GM12878 (cell line): ENCODE data around the gene TADA2A. TPM values are rescaled to one million over a fixed set of nuclear protein-coding genes. Genes with fewer than 3 reads are reported as not detected.

Experiments
- ATAC-seq: fragments of 200-7000 bp; cut with Tn5 transposase; 3 replicates; pipeline ENCODE4 v1.9.1; 2020; ENCODE audit warnings: mild to moderate bottlenecking, moderate library complexity
- BruUV-seq: library from RNA; stranded (reverse); fragments of 400-500 nt; replicated peaks from 2 replicates; lab custom pipeline; 2021; lab: Mats Ljungman, UMichigan
- CTCF ChIA-PET: fragments of 300-600 bp; sonication (Branson Sonifier 250); formaldehyde crosslinking; extraction: SDS; loops from one replicate; lab custom pipeline; 2021; ENCODE audit warnings: inconsistent platforms; lab: Yijun Ruan, JAX
- POLR2A ChIA-PET: fragments of 350-600 bp; formaldehyde crosslinking; extraction: SDS; loops from one replicate; lab custom pipeline; 2021; ENCODE audit warnings: inconsistent platforms; lab: Charles Lee
- RAD21 ChIA-PET: fragments of 300-600 bp; sonication (Branson Sonifier 250); formaldehyde crosslinking; loops from one replicate; lab custom pipeline; 2023; ENCODE audit warnings: antibody characterized with exemption; ENCODE audit not compliant: unreplicated experiment; lab: Charles Lee
- SMC1A ChIA-PET: fragments of 300-600 bp; sonication (Branson Sonifier 250); formaldehyde crosslinking; loops from one replicate; lab custom pipeline; 2023; ENCODE audit not compliant: unreplicated experiment, uncharacterized antibody; lab: Charles Lee
- DNase-seq: peaks from one replicate; pipeline ENCODE4 v3.0.0-alpha.2; 2011; ENCODE audit warnings: low read depth, low spot score
- FAIRE-seq: peaks from 3 replicates; lab custom pipeline; 2011; peaks lifted over from hg19 to GRCh38; lab: Jason Lieb, UNC
- H2AFZ ChIP-seq: 2 replicates; pipeline ENCODE4 v1.6.0; 2011; ENCODE audit warnings: low read depth, low read length, control low read depth; ENCODE audit not compliant: control insufficient read depth
- H3K27ac ChIP-seq: 2 replicates; pipeline ENCODE4 v1.5.1; 2011; ENCODE audit warnings: control low read depth; ENCODE audit not compliant: control insufficient read depth, insufficient read depth
- H3K27me3 ChIP-seq, 2 experiments: replicated peaks in 1 of 2; 2 replicates each; pipeline versions ENCODE4 v1.6.0 to v1.6.1; 2011; ENCODE audit warnings: low read length in 1 of 2; ENCODE audit not compliant: control insufficient read depth in 2 of 2, insufficient read depth in 2 of 2
- H3K36me3 ChIP-seq, 2 experiments: 2 replicates each; pipeline ENCODE4 v1.5.1; 2011; ENCODE audit warnings: low read length in 1 of 2; ENCODE audit not compliant: control insufficient read depth in 2 of 2, insufficient read depth in 2 of 2
- H3K4me1 ChIP-seq: 2 replicates; pipeline ENCODE4 v1.6.1; 2011; ENCODE audit warnings: mild to moderate bottlenecking, low read length, moderate library complexity, mixed read lengths; ENCODE audit not compliant: control insufficient read depth, insufficient read depth
- H3K4me2 ChIP-seq: 2 replicates; pipeline ENCODE4 v1.6.0; 2011; ENCODE audit warnings: control low read depth; ENCODE audit not compliant: control insufficient read depth, insufficient read depth
- H3K4me3 ChIP-seq: fragments of 200-600 bp; sonication (generic); 2 replicates; pipeline ENCODE4 v1.5.1; 2016
- H3K79me2 ChIP-seq: 2 replicates; pipeline ENCODE4 v1.6.0; 2011; ENCODE audit warnings: low read length; ENCODE audit not compliant: control insufficient read depth, insufficient read depth
- H3K9ac ChIP-seq: 2 replicates; pipeline ENCODE4 v1.8.0; 2011; ENCODE audit warnings: low read length, control low read depth, mixed read lengths; ENCODE audit not compliant: control insufficient read depth, insufficient read depth
- H3K9me3 ChIP-seq: replicated peaks from 3 replicates; pipeline ENCODE4 v1.5.1; 2011; ENCODE audit warnings: mild to moderate bottlenecking, low read length; ENCODE audit not compliant: control insufficient read depth, insufficient read depth
- H4K20me1 ChIP-seq: 2 replicates; pipeline ENCODE4 v1.6.0; 2011; ENCODE audit not compliant: control insufficient read depth, insufficient read depth
- IKZF1 ChIP-seq: fragments of 450-650 bp; conservative IDR thresholded peaks from 2 replicates; pipeline ENCODE4 v1.6.1; 2017; ENCODE audit warnings: antibody characterized with exemption, mild to moderate bottlenecking
- JUND ChIP-seq: IDR thresholded peaks from 2 replicates; pipeline ENCODE4 v1.6.1; 2012; ENCODE audit warnings: low read depth, mild to moderate bottlenecking, low read length, improper control_type of control experiment, moderate library complexity
- LARP7 ChIP-seq: fragments of 450-650 bp; IDR thresholded peaks from 2 replicates; pipeline ENCODE4 v1.6.1; 2017; ENCODE audit warnings: mild to moderate bottlenecking
- NR2C1 ChIP-seq: fragments of 450-650 bp; IDR thresholded peaks from 2 replicates; pipeline ENCODE4 v1.6.1; 2017; ENCODE audit warnings: antibody characterized with exemption, mild to moderate bottlenecking, moderate library complexity
- PKNOX1 ChIP-seq: fragments of 450-650 bp; IDR thresholded peaks from 2 replicates; pipeline ENCODE4 v1.6.1; 2016; ENCODE audit warnings: mild to moderate bottlenecking
- POLR2AphosphoS2 ChIP-seq: IDR thresholded peaks from 2 replicates; pipeline ENCODE4 v1.6.1; 2011; ENCODE audit warnings: low read depth, mild to moderate bottlenecking, low read length, improper control_type of control experiment, moderate library complexity
- SMAD1 ChIP-seq: fragments of 450-650 bp; IDR thresholded peaks from 2 replicates; pipeline ENCODE4 v1.6.1; 2018; ENCODE audit warnings: mild to moderate bottlenecking, low read depth; ENCODE audit not compliant: partially characterized antibody
- ZBED1 ChIP-seq: IDR thresholded peaks from 2 replicates; pipeline ENCODE4 v1.6.1; 2016; ENCODE audit warnings: borderline replicate concordance
- WGBS: methylation state at CpG from one replicate; pipeline ENCODE4 v1.1.6; 2016; ENCODE audit warnings: low lambda C conversion rate; ENCODE audit not compliant: insufficient replicate concordance, insufficient coverage; ENCODE audit errors: missing lambda C conversion rate; 5-methylcytosine and 5-hydroxymethylcytosine counted together
- in situ Hi-C: fragments of 300-500 bp; cut with MboI; formaldehyde crosslinking; loops from 9 replicates; pipeline ENCODE4 v1.14.3; 2018; ENCODE audit warnings: mixed read lengths
- intact Hi-C: fragments of 100-400 bp; cut with micrococcal nuclease; formaldehyde crosslinking; loops from one replicate; pipeline ENCODE4 v1.14.2; 2022; ENCODE audit not compliant: unreplicated experiment
- polyA plus RNA-seq, 11 experiments: library from polyadenylated mRNA; depleted of rRNA in 4 of 11; unstranded in 6 of 11; stranded (reverse) in 5 of 11; fragments of >200 nt; fragmentation: Nextera tagmentation in 4 of 11; fragmentation: Illumina TruSeq in 1 of 11; extraction: Ambion mirVana in 4 of 11; extraction: Trizol in 1 of 11; gene quantifications; 1 replicate in 1 of 11; 2 replicates in 10 of 11; pipeline versions ENCODE4 v1.2.1 to v1.2.3, GENCODE V29; 2011 to 2016; ENCODE audit warnings: inconsistent platforms in 2 of 11, missing spikeins in 2 of 11, low read depth in 1 of 11
- total RNA-seq, 4 experiments: library from RNA; depleted of rRNA in 3 of 4; stranded (reverse); fragments of >200 nt in 3 of 4; fragmentation: Illumina TruSeq in 1 of 4; extraction: Trizol in 1 of 4; gene quantifications; 2 replicates each; pipeline versions ENCODE4 v1.2.1 to v1.2.3, GENCODE V29; 2013 to 2021

TADA2A gene
- total and polyA plus RNA-seq, 10 of the 15 experiments (the other 5 are each of a cell fraction or from before 2014, with no cell fraction given) = 19.6 to 43.8 (median 34.1) TPM

- in situ Hi-C loops = no loop called here
- ATAC-seq (no peak), DNase-seq (no peak), FAIRE-seq (no peak)
- Histone ChIP-seq H3K9ac (no peak overlapping the region), H3K27me3 (no peaks in the 10 kb centered on the region), H3K79me2 (no peaks in the 10 kb centered on the region; the same call in 1 of the 2 replicates), H3K36me3 (no peaks in the 10 kb centered on the region), H4K20me1 (no peaks in the 10 kb centered on the region), H3K4me3 (no peak overlapping the region), H3K4me2 (no peak overlapping the region), H3K9me3 (no peaks in the 10 kb centered on the region), H2AFZ (no peak overlapping the region)
- intact Hi-C loops = no loop called here
- CTCF ChIA-PET = interaction anchor here (1.5 to 10.0 kb wide), 3 partner anchors 13 to 24 kb away, joined by 6 to 187 read pairs (median 21); partner anchors contain the start of gene C17orf78
- RAD21 ChIA-PET = interaction anchor here (5.2 kb wide), 1 partner anchor 24 kb away, joined by 81 read pairs; the partner anchor contains the start of gene C17orf78
- SMC1A ChIA-PET = interaction anchor here (1.7 to 2.4 kb wide), 2 partner anchors 25 to 392 kb away, joined by 4 to 68 read pairs; partner anchors contain the start of gene C17orf78
- BruUV-seq = no TSS peak
- POLR2A ChIA-PET = no interaction called here
- WGBS = 90% methylated on average over 5 of the region's 5 CpGs
- TF ChIP-seq SMAD1 (no peak), JUND (no peak), ZBED1 (no peak), NR2C1 (no peak), PKNOX1 (no peak), POLR2AphosphoS2 (no peak), IKZF1 (no peak), LARP7 (no peak)
- TF ChIP-seq, all 136 proteins: peak for 0
- no peak overlapping the region for H3K27ac ChIP-seq
- peaks cover 10% of the 10 kb centered on the region for H3K4me1 ChIP-seq
These were observed 7.4 kb upstream of the TADA2A start for GRCh38 chr17:37399265-37399803.
